ENCODE data around the gene HESX1. TPM values are rescaled to one million over a fixed set of nuclear protein-coding genes. Genes with fewer than 3 reads are reported as not detected.

The HESX1 gene
- total and polyA plus RNA-seq, 2 experiments from 2014 or later: 21.1 to 56.7 TPM

- Mint-ChIP-seq H3K4me3 (no peak overlapping the region), H3K36me3 (ENCODE audit: low read depth) (no peaks in the 10 kb centered on the region), H3K27ac (no peak overlapping the region), H3K4me1 (peaks cover 16% of the 10 kb centered on the region), H3K27me3 (ENCODE audit: insufficient read depth, low read depth, poor library complexity) (peaks cover 17% of the 10 kb centered on the region), H3K9me3 (no peaks in the 10 kb centered on the region)
- H2AFZ ChIP-seq: no peak overlapping the region
- no peak for TF ChIP-seq EZH2phosphoT487 (IDR thresholded peaks at IDR 0.05; ENCODE audit: unreplicated experiment)
- no peak for TF ChIP-seq STAT1 (IDR thresholded peaks at IDR 0.05; ENCODE audit: unreplicated experiment)
- no peak for TF ChIP-seq ZNF462 (CRISPR knock-in tag; IDR thresholded peaks at IDR 0.05)
- no peak for TF ChIP-seq POLR2AphosphoS5 (IDR thresholded peaks at IDR 0.05; ENCODE audit: low read depth)
- no peak for TF ChIP-seq EZH2 (IDR thresholded peaks at IDR 0.05; ENCODE audit: low read depth, unreplicated experiment)
- no peak for TF ChIP-seq NANOG (IDR thresholded peaks at IDR 0.05; ENCODE audit: borderline replicate concordance)
- TF ChIP-seq ZNF331 (CRISPR knock-in tag; IDR thresholded peaks at IDR 0.05; ENCODE audit: low read depth): no peak
- no peak for TF ChIP-seq ETS1 (IDR thresholded peaks at IDR 0.05)
- TF ChIP-seq CTCF (conservative IDR thresholded peaks at IDR 0.05; ENCODE audit: low read depth in 2 of 2): no peak
- TF ChIP-seq REST (IDR thresholded peaks at IDR 0.05; ENCODE audit: unreplicated experiment): no peak
- TF ChIP-seq CREB1 (CRISPR knock-in tag; IDR thresholded peaks at IDR 0.05; ENCODE audit: low read depth): no peak
- peaks cover 16% of the 10 kb centered on the region for H3K79me2 ChIP-seq (replicated peaks; ENCODE audit: insufficient read depth)
- H3K36me3 ChIP-seq (ENCODE audit: insufficient read depth): no peaks in the 10 kb centered on the region
- peaks cover 5% of the 10 kb centered on the region; the same call in 1 of the 2 replicates for H3K4me1 ChIP-seq (ENCODE audit: insufficient read depth)
- no peak for ATAC-seq
- H3K9me2 ChIP-seq (ENCODE audit: insufficient read depth): no peaks in the 10 kb centered on the region
- peaks cover 13% of the 10 kb centered on the region for H3K27me3 ChIP-seq (ENCODE audit: insufficient read depth)
- no peaks in the 10 kb centered on the region for H3F3A ChIP-seq (replicated peaks; ENCODE audit: low read depth)
- H3K27ac ChIP-seq (ENCODE audit: low read depth): no peak overlapping the region
- no peak overlapping the region for H3K4me2 ChIP-seq
- no peak overlapping the region for H3K4me3 ChIP-seq
- DNase-seq (ENCODE audit: low spot score): no peak
- peaks cover 6% of the 10 kb centered on the region; the same call in 1 of the 2 replicates for H4K20me1 ChIP-seq (replicated peaks; ENCODE audit: insufficient read depth)
Observed at GRCh38 chr3:57224856-57225255, 25.1 kb upstream of the HESX1 start.

Data from GM23338 (cell line).